NCI-H774 (cell line): ENCODE data around the gene NFATC3.

Experiments used
- DNase-seq: peaks from one replicate; lab custom pipeline; 2025; lab: John Stamatoyannopoulos, UW

Gene NFATC3

GRCh38 chr16:68250951-68251350 is 165.8 kb downstream of the NFATC3 start:
- no peak for DNase-seq

- DNase-seq, result no peak
These were observed 166.7 kb downstream of the NFATC3 start for GRCh38 chr16:68251832-68252231.

GRCh38 chr16:68252383-68252782 is 167.2 kb downstream of the NFATC3 start:
- no peak for DNase-seq

GRCh38 chr16:68253721-68254120 is 168.6 kb downstream of the NFATC3 start:
- no peak for DNase-seq

- DNase-seq, result no peak
These were observed 170.5 kb downstream of the NFATC3 start for GRCh38 chr16:68255712-68256111.

GRCh38 chr16:68257251-68257905 is 172.2 kb downstream of the NFATC3 start:
- peak; percentile 31 for DNase-seq

GRCh38 chr16:68257906-68258800 is 173.0 kb downstream of the NFATC3 start:
- no peak for DNase-seq

- DNase-seq, result no peak
These were observed 174.0 kb downstream of the NFATC3 start for GRCh38 chr16:68259007-68259825.

- DNase-seq, result no peak
These were observed 178.5 kb downstream of the NFATC3 start for GRCh38 chr16:68263559-68264127.

GRCh38 chr16:68264128-68265077 is 179.2 kb downstream of the NFATC3 start, which contains the start of gene SLC7A6:
Gene SLC7A6, plus strand, starts transcription at chr16:68264526. Its CDS starts 10,201 bp downstream, at chr16:68274727.
- no peak for DNase-seq

- no peak for DNase-seq
These were observed 180.1 kb downstream of the NFATC3 start for GRCh38 chr16:68265078-68265920.

- no peak for DNase-seq
These were observed 182.6 kb downstream of the NFATC3 start for GRCh38 chr16:68267612-68268405.

GRCh38 chr16:68269793-68270192 is 184.6 kb downstream of the NFATC3 start:
- no peak for DNase-seq

- DNase-seq, result no peak
These were observed 185.2 kb downstream of the NFATC3 start for GRCh38 chr16:68270353-68270752.

- DNase-seq, result no peak
These were observed 187.5 kb downstream of the NFATC3 start for GRCh38 chr16:68272507-68273209.

- no peak for DNase-seq
These were observed 188.3 kb downstream of the NFATC3 start for GRCh38 chr16:68273459-68273858.

GRCh38 chr16:68273896-68274295 is 188.7 kb downstream of the NFATC3 start:
- DNase-seq, result no peak

GRCh38 chr16:68274441-68274840 is 189.3 kb downstream of the NFATC3 start:
- no peak for DNase-seq
